Measurements from ENCODE around the gene ABCF2. TPM values are rescaled to one million over a fixed set of nuclear protein-coding genes. Genes with fewer than 3 reads are reported as not detected.
A peak's percentile ranks its signal among the peaks of the same experiment; 100 is the strongest.

Gene ABCF2
- total RNA-seq, 1 experiment from 2014 or later, result 94.6 TPM

GRCh38 chr7:151256410-151257045 is 29.5 kb upstream of the ABCF2 start:
- in situ Hi-C loops (cut with HindIII; ENCODE audit: low pct_unique_long_range_greater_than_20kb, low sequenced_read_pairs), result loop anchor here (10.0 kb wide), 1 partner anchor 48 kb away; no protein-coding TSS in a partner anchor
- DNase-seq (ENCODE audit: low read depth, low spot score), result no peak

DNA sequence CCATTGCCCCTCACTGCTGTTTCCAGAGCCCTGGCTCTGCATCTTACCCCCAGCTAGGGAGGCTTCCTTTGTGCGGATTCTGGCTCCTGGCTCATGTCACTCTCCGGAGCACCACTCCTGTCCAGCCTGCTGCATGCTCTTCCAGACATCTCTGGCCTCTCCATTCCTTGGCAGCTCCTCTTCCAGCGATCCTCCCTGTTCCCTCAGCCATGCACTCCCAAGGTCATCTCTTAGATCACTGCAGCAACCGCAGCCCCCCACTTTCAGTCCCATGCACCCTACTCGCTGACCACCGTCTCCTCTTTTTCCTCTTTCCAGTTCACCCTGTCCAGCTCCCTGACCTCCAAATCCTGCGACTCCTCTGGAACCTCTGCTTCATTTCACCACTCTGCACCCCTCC is 28.4 kb upstream of the ABCF2 start:
- in situ Hi-C loops (cut with HindIII; ENCODE audit: low pct_unique_long_range_greater_than_20kb, low sequenced_read_pairs), result loop anchor here (10.0 kb wide), 1 partner anchor 49 kb away; no protein-coding TSS in a partner anchor

DNA sequence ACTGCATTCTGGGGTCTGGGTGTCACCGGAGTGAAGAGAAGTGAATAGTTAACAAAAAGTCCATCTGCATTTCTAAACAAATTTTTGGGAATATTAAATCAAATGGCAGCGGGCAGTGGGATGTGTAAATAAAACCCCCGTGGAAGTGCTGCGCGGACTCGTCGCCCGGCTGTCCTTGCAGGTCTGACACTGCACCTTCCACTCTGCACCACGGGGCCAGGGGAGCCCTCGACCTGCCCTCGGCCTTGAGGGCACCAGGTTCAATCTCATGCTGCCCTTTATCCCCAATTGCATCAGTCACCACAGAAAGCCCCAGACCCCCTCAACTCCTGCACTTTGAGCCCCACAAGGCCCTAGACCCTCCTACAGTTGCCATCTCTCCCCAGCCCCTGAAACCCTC is 27.8 kb upstream of the ABCF2 start:
- no peak for DNase-seq (ENCODE audit: low read depth, low spot score)
- in situ Hi-C loops (cut with HindIII; ENCODE audit: low pct_unique_long_range_greater_than_20kb, low sequenced_read_pairs), result loop anchor here (10.0 kb wide), 1 partner anchor 50 kb away; no protein-coding TSS in a partner anchor

More for the DNA sequence above, 28.4 kb upstream of the ABCF2 start:
- no peak for DNase-seq (ENCODE audit: low read depth, low spot score)

- no peak for DNase-seq (ENCODE audit: low read depth, low spot score)
- in situ Hi-C loops (cut with HindIII; ENCODE audit: low pct_unique_long_range_greater_than_20kb, low sequenced_read_pairs), result loop anchor here (10.0 kb wide), 1 partner anchor 50 kb away; no protein-coding TSS in a partner anchor
Measured at GRCh38 chr7:151254316-151254715, 27.3 kb upstream of the ABCF2 start.

GRCh38 chr7:151252961-151253711 is 26.1 kb upstream of the ABCF2 start:
- in situ Hi-C loops (cut with HindIII; ENCODE audit: low pct_unique_long_range_greater_than_20kb, low sequenced_read_pairs), result loop anchor here (10.0 kb wide), 1 partner anchor 52 kb away; no protein-coding TSS in a partner anchor
- DNase-seq (ENCODE audit: low read depth, low spot score), result no peak

DNA sequence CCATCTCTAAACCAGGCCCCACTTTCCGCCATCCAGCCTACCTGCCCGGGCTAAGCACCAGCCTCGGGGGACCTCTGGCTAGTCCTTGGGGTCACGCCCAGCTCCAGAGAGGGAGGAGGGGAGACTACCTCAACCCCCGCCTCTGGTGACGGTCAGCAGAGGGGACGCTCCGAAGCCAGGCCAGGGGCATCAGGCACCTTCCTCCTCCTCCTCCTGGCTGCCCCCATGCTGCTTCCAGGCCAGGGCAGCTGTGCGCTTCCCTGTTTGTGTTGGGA is 25.5 kb upstream of the ABCF2 start:
- in situ Hi-C loops (cut with HindIII; ENCODE audit: low pct_unique_long_range_greater_than_20kb, low sequenced_read_pairs), result loop anchor here (10.0 kb wide), 1 partner anchor 52 kb away; no protein-coding TSS in a partner anchor
- DNase-seq (ENCODE audit: low read depth, low spot score), result no peak

DNA sequence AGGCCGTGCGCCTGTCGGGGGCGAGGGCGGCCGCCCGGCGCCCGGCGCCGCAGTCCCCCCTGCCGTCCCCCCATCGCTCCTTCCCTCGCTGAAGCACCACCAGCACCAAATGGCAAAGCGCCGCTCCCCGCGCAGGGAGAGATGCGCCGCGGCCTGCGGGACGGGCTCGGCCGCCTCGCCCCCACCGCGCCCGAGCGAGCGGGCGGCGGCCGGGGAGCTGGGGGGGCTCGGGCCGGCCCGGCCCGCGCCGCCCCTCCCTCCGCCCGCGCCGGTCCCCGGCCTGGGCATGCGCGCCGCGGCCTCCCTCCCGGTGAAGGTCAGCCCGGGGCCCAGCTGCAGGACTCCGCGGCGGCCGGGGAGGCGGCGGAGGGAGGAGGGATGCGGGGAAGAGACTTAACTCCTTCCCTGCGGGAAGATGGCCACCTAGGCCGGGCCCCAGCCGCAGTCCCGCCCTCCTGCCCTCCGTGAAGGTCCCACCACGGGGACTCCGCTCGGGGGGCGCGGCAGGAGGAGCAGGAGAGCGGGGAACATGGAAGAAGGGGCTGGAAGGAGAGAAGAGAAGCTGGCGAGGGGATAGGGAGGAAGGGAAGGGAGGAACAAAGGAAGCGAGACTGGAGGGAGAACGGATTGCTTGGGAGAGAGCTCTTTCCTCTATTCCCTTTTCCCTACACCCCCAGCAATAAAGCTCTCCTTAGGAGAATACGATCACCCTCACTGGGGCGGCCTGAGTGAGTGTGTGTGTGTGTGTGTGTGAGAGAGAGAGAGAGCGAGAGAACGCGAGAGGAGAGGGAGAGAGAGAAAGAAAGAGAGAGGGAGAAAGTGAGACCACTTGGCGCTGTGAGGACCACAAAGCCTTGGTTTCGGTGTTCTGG is 24.9 kb upstream of the ABCF2 start:
- in situ Hi-C loops (cut with HindIII; ENCODE audit: low pct_unique_long_range_greater_than_20kb, low sequenced_read_pairs), result loop anchor here (10.0 kb wide), 1 partner anchor 53 kb away; no protein-coding TSS in a partner anchor
- peak; percentile 71 for DNase-seq (ENCODE audit: low read depth, low spot score)

DNA sequence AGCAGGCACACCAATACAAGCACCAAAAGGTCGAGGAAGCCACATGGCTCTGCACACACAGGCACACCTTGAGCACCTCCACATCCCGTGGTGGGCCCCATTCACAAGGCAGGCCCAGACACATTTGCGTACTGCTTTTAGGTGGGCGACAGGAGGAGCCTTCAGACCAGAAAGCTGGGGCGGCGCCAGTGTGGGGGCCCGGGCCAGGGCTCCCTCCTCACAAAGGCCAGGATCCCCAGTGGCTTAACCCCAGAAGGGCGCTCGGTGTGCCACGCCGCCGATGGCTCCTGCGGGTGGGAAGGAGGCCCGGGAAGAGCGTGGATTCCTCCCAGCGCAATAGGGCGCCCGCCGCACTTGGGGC is 24.3 kb upstream of the ABCF2 start:
- in situ Hi-C loops (cut with HindIII; ENCODE audit: low pct_unique_long_range_greater_than_20kb, low sequenced_read_pairs), result loop anchor here (10.0 kb wide), 1 partner anchor 53 kb away; no protein-coding TSS in a partner anchor
- DNase-seq (ENCODE audit: low read depth, low spot score), result no peak

DNA sequence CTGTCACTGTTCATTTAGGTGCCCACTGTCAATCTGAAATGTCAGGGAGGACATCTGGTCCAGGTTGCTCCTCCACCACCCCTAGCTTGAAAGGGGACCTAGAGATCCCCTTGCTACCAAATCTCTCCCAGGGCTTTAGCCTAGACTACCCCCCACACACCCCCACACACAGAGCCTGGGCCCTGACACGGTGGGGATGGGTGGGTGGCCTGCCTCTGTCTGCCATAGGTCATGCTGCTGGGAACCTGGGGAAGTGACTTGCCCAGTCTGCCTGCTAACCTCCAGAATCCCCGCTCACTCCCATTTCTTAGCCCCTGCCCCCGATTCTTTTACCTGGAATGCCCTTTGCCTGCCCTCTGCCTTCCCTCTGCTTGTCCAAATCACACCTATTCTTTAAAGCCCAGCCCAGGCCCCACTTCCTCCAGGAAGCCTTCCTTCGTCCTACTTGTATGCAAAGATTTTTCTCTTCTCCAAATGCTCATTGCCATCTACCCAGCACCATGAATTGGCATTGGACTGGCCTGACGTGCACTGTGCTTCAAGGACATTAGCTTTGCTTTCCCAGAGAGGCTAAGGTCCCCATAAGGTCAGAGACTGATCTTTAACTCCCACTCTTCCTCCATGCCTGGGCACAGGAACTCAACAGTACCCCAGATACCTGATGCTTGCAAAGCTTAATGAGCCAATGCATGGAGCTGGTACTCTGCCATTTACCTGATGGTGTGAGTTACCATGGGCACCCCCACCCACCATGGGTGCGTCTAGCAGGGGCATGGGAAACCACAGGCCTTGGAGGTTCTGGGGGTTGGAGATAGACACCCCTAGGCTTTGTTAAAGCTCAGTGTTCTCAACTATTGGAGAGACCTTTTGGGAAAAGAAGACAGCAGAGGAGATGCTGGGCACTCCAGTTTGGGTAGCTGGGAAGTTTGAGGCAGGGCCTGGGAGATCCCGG is 23.5 kb upstream of the ABCF2 start:
- DNase-seq (ENCODE audit: low read depth, low spot score), result no peak
- in situ Hi-C loops (cut with HindIII; ENCODE audit: low pct_unique_long_range_greater_than_20kb, low sequenced_read_pairs), result loop anchor here (10.0 kb wide), 1 partner anchor 54 kb away; no protein-coding TSS in a partner anchor

DNA sequence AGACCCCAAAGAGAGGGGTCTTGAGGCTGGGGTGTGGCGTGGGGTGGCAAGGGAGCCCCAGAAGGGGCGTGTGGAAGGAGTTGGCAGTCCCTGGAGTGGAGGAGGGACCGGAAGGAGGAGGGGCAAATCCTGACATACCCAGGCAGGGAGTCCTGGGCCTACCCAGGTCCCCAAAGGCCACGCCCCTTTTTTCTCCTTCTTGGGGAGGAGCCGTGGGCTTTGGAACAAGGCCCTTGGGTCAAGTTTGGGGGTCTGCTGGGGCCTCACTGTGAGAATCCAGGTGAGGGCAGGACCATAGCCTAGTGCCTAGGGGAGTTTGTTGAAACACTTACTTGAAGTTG is 22.7 kb upstream of the ABCF2 start:
- in situ Hi-C loops (cut with HindIII; ENCODE audit: low pct_unique_long_range_greater_than_20kb, low sequenced_read_pairs), result loop anchor here (10.0 kb wide), 1 partner anchor 55 kb away; no protein-coding TSS in a partner anchor
- peak; percentile 81 for DNase-seq (ENCODE audit: low read depth, low spot score)

DNA sequence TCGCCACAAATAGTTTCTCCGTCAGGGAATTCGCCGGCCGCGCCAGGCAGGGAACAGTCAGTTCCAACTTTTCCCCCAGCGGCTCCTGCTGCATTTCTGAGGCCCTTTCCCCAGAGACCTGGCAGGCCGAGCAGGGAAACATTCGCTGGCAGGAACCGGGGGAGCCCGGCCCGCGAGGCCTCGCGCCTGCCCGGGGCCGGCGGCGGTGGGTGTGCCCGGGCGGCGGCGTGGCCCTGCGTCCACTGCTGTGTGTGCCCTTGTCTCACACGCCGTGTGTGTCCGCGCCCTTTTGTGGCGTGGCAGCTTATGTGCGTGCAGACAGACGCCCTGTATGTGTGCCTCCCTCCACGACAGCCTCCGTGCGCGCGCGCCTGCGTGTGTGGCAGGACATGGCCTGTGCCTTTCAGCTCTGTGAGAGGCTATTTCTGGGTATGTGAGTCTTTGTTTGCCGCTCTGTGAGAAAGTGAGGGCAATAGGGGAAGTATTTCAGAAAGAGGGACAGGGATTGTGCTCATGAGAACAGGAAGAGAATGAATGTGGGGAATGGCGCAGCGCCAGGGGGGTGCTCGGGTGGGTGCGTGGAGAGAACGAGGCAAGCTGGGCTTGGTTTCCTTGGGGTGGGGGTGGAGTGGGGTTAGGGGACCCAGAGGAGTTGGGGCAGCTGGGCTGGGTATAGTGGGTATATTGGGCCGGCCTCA is 22.2 kb upstream of the ABCF2 start:
- DNase-seq (ENCODE audit: low read depth, low spot score), result peak; percentile 56
- in situ Hi-C loops (cut with HindIII; ENCODE audit: low pct_unique_long_range_greater_than_20kb, low sequenced_read_pairs), result no loop called here

DNA sequence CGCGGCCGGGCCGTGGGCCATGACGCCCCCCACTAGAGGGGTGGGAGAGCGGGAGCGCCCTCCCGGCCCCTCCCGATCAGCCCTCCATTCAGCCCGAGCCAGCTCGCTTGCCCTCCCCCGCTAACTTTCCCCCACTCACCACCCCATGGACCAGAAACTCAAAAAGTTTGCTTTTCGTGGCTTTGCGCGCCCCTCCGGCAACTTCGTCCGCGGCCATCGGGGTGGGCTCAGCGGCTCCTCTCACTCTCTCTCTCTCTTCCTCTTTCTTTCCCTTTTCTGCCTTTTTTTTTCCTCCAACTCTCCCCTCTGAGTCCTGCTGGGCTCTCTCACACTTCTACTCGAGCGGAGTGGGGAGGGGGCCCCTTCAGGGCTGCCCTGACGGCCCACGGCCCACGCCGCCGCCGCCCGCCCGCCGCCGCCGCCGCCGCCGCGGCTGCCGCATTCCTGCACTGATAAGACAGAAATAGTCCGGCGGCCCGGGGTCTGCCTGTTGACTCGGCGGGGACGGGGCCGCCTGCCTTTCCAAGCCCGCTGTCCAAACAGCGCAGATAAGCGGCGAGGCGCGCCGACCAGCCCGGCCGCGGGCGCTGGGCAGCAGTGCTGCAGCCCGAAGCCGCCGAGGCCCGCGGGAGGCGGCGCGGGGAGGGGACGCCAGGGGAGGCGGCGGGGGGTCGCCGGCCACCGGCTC is 21.5 kb upstream of the ABCF2 start, which contains the start of gene SMARCD3:
SMARCD3 (minus strand) TSS at position 349 of the 688 bp plus-strand sequence; CDS start at position 217, 132 bp downstream.
- DNase-seq (ENCODE audit: low read depth, low spot score), result peak; percentile 54
- in situ Hi-C loops (cut with HindIII; ENCODE audit: low pct_unique_long_range_greater_than_20kb, low sequenced_read_pairs), result no loop called here

DNA sequence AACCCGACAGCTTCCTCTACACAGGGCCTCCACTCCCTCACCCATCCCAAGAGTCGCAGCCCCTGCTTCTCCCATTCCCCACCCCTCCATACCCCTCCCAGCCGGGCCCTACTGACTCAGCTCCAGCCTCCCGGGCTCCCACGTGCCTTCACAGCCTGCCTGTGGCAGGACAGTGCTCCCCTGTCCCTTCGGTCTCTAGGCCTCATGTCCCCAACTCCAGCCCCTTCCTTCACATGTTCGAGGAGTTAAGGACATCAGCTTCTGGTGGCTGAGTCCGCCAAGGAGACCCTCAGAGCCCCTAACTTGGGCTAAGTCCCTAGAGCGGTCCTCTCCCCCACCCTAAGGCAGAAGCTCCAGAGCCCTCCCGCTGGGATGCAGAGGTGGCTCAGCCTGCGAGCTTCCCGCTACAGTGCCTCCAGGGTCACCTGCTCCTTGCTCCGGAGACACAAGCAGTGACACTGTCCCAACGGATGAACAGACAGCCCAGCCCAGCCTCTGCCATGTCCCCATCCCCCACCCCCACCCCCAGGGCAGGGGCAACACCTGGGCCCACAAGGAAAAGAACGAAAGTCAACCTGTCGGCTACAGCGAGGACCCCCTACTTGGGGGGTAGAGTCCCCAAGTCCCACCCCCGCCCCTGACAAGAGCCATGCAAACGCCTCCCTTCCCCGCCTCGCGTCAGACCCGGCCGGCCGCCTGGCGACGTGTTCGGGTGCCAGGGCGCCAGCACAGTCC is 20.8 kb upstream of the ABCF2 start:
- in situ Hi-C loops (cut with HindIII; ENCODE audit: low pct_unique_long_range_greater_than_20kb, low sequenced_read_pairs), result no loop called here
- DNase-seq (ENCODE audit: low read depth, low spot score), result no peak

DNA sequence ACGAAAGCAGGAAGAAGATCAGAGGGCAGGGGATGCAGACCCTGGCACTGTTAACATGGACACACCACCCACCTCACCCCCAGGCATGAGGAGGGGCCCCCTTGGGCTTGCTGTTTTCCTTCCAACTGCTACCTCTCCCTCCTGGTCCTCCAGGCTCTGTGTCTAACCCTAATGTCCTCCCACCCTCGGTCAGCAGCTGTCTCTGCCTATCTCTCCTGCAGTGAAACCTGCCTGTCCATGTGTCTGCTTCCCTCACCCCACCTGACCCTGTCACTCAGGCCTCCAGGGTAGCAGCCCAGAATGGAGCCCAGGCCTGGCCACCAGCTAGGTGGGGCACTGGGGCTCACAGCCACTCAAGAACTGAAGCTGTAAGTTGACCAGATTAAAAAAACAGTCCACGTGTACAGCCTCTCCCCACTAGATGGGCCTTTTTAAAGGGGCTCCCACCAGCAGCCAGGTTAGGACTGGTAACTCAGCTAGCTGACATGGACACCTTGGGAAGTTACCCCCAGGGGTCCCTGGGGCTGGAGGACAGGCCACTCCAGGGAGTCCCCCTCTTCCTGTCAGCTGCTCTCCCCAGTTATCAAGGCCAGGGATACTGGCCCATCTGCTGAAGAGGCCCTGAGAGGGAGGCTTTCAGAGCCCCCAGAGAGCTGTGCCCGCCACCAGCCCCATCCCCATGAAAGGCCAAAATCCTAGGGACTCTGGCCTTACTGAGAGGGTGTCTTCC is 20.0 kb upstream of the ABCF2 start:
- in situ Hi-C loops (cut with HindIII; ENCODE audit: low pct_unique_long_range_greater_than_20kb, low sequenced_read_pairs), result no loop called here
- DNase-seq (ENCODE audit: low read depth, low spot score), result no peak

All from SK-MEL-5 (cell line).